Measurements from ENCODE around the gene SUGCT.
A peak's percentile ranks its signal among the peaks of the same experiment; 100 is the strongest.

Gene SUGCT

GRCh38 chr7:40694026-40694809, 559.4 kb downstream of the SUGCT start:
- no peak for DNase-seq (ENCODE audit: low spot score)

- DNase-seq (ENCODE audit: low spot score) = no peak
Measured at GRCh38 chr7:40694991-40695390, 560.2 kb downstream of the SUGCT start.

DNA sequence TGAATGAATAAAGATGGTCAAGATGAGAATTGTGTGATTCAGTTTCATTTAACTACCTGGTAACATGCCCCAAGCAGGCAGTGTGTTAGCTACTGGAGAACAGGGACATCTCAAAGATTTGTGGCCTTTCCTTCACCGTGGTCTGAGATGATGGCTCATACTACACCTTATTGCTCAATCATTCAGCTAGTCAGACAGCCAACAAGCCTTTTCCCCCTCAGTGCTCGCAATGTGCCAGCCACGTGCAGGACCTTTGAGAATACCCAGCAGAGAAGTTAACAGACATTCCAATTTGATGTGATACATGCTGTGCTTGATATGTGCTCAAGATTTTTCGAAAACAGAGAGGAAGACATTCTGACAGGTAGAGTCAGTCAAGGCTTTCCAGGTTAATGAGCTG, 562.8 kb downstream of the SUGCT start:
- no peak for DNase-seq (ENCODE audit: low spot score)

- DNase-seq (ENCODE audit: low spot score) = no peak
Measured at GRCh38 chr7:40698214-40698920, 563.6 kb downstream of the SUGCT start.

DNA sequence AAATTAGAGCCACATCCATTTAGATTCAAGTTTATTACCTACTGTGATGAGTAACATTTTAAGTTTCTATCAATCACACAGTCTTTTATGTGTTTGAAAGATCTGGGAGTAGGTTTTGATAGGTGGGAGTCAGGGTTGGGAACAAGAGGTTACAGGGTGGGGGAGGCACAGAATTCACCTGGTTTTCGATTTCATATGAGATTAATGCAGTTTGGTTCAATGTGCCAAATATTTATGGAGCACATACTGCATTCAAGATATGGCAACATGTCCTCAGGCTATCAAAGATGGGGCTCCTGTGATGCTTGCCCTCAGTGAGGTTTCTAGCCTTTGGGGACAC, 564.1 kb downstream of the SUGCT start:
- DNase-seq (ENCODE audit: low spot score) = no peak

GRCh38 chr7:40700653-40701421, 566.0 kb downstream of the SUGCT start:
- DNase-seq (ENCODE audit: low spot score) = no peak

- DNase-seq (ENCODE audit: low spot score) = no peak
Measured at GRCh38 chr7:40701836-40702551, 567.2 kb downstream of the SUGCT start.

DNA sequence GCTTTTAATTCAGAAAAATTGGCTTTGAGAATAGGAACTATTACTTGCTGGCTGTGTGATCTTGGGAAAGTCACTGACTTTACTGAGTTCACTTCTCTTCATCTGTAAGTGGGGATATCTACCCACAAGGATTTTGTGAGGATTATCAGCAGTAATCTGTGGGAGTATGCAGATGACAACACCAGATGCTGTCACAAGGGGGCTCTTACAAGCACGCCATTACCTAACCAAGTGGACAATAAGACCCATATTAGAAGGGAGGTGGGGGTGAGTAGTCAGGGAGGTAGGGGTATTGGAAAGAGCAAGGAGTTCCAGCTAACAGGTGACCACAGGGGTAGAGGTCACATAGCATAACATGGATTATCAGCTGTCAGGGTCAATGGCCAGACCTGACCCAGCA, 569.4 kb downstream of the SUGCT start:
- peak; percentile 32 for DNase-seq (ENCODE audit: low spot score)

- DNase-seq (ENCODE audit: low spot score) = no peak
Measured at GRCh38 chr7:40706829-40707228, 572.0 kb downstream of the SUGCT start.

- DNase-seq (ENCODE audit: low spot score) = no peak
Measured at GRCh38 chr7:40709062-40709964, 574.5 kb downstream of the SUGCT start.

GRCh38 chr7:40711706-40712105, 576.9 kb downstream of the SUGCT start:
- no peak for DNase-seq (ENCODE audit: low spot score)

DNA sequence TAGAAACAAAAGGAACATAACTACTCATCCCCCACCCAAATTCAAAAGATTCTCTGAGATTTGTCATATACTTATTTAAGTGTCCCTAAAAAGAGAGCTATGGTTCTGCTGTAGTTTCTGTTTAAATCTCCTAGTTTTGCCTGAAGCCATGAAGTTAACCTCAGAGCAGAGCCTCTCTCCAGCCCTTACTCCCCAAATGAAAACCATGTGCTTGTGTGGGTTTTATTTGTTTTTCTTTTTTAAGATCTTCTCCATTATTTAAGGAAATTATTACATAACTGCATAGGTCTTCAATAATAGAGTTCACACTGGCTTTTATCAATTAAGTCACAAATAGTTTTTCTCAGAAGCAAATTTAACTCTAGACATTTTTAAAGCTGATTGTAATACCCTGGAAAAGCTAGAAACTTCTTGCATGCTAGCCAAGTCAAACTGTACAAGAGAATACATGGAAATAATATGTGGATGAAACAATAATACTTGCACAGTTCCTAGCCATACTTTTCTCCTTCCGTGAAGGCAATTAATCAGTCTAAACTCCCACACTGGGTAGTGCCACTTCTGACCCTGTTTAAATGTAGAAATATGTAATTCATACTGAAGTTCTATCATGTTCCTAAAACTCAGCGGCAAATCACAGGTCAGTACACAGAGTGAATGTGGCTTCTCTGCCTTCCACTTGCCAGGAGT, 579.7 kb downstream of the SUGCT start:
- no peak for DNase-seq (ENCODE audit: low spot score)

DNA sequence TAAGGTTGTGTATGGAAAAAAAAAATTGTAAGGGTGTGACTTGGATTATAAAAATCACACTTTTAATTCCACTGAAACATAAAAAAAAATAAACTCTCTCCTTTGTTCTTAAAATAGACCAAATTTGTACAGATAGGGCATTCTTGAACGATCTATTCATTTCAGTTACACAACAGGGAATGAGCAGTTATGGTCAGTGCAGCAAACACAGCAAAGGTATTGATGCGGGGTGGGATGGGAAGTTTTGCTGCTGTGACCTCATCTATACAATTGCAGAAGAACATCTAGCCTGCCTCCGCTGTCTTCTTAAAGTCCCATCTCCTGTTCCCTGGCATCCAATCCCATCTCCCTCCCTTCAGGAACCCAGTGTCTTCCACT, 580.2 kb downstream of the SUGCT start:
- DNase-seq (ENCODE audit: low spot score) = no peak

DNA sequence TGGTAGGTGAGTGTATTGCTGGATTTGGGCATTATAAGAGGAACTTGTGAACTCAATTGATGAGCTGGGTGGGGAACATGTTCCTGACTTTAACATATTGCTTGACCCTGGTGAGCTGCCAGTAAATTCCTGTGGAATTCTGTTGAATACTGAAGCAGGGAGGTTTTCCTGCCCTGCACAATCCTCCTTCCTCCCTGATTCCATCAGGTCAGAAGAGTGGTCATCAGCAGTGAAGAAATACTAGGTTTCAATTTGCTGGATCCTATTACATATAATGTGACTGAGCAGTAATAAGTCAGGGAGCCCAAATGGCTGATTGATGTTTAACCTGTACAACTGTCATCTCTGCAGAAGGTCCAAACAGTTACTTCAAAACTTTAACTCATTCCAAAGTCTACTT, 581.2 kb downstream of the SUGCT start:
- DNase-seq (ENCODE audit: low spot score) = no peak

DNA sequence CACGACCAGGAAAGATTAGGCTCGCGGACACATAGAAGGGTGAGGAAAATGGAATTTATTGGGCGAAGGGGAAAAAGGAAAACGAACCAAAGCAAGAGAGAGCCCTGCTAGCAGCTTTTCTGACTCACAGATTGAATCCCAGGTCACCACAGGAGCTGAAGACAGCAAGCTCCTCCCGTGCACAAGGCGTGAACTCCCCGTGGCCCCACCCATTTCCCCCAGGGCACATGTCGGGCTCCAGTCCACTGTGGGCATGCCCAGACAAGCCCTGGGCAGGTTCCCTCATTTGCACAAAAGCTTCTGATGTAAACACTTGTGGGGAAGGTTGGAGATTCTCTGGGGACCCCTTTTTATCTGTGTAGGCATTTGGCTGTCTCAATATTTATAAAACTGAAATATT, 582.4 kb downstream of the SUGCT start:
- peak; percentile 86 for DNase-seq (ENCODE audit: low spot score)

DNA sequence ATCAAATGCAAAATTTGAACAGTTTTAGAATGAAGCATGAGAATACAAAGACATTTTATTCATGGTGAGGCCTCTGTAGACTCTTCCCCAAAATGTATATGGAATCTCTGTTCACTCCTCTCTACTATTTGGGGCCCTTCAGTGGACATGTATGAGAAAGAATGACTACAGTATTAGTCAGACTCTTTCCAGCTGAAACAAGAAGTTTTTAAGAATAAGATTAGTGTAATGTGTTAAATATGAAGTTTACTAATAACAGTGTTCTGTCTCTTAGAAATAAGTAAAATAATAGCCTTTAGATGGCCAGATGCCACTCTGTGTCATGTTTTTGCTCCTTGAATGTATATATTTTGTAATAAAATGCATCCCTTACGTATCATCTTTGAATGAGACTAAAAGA, 585.6 kb downstream of the SUGCT start:
- no peak for DNase-seq (ENCODE audit: low spot score)

DNA sequence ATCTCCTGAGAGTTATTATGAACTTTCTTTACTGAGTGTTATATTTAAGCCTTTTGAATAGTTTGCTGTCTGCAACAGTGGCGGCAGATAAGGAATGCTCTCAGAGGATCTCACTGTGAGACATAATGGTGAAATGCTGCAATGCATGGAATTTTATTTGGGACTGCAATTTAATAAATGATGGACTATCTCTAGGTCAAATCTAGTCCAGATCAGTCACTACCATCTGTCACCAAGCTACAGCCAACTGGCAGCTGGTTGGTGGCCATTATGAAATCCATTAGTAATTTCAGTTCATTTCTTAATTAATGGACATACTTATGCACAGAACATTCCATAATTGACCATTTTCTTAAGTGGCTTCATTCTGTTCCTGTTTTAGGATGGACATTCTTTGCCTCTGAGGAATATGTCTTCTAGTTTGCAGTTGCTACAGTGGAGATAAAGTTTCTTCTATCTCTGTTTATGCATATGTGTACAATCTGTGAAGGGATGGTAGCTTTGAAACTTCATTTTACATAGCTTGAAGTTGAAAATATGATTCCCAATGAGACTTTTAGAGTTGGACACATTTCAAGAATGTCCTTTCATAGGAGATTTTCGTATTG, 586.6 kb downstream of the SUGCT start:
- DNase-seq (ENCODE audit: low spot score) = no peak

GRCh38 chr7:40722242-40722641, 587.4 kb downstream of the SUGCT start:
- no peak for DNase-seq (ENCODE audit: low spot score)

- no peak for DNase-seq (ENCODE audit: low spot score)
Measured at GRCh38 chr7:40723829-40724228, 589.0 kb downstream of the SUGCT start.

DNA sequence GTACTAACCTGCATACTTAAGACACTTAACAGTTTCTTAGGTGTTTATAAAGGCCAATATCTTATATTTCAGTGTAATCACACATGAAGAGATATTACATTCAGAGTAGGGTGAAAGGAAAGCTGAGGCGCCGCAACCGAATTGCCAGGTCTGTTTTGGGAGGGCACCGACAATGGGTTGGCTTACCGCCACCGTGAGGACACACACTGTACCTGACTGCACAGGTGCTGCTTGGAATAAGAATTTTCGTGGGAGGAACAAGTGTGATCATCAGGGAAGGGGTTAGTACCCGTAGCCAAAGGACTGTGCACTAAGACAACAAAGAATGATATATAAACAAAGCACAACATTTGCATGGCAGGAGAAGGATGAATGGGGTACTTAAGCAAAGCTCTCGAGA, 591.8 kb downstream of the SUGCT start:
- DNase-seq (ENCODE audit: low spot score) = no peak
